ENCODE results near the gene PPA2.
"Not testable (repeated sequence)": the region's sequence is repeated elsewhere in the genome, so short reads cannot be mapped to it uniquely, and the experiment has no call there.

The PPA2 gene

GRCh38 chr4:105473324-105474098, at the start of gene PPA2:
Gene PPA2, minus strand, starts transcription at chr4:105474062. Its CDS starts 12 bp downstream, at chr4:105474050.
- peak; percentile 76 for DNase-seq

GRCh38 chr4:105520819-105521790, 47.2 kb upstream of the PPA2 start:
- no peak for DNase-seq

GRCh38 chr4:105510245-105510644, 36.4 kb upstream of the PPA2 start:
- DNase-seq = no peak

GRCh38 chr4:105509714-105510113, 35.9 kb upstream of the PPA2 start:
- DNase-seq = no peak

GRCh38 chr4:105509291-105509690, 35.4 kb upstream of the PPA2 start:
- no peak for DNase-seq

- no peak for DNase-seq
Measured at GRCh38 chr4:105504744-105505143, 30.9 kb upstream of the PPA2 start.

- no peak for DNase-seq
Measured at GRCh38 chr4:105503484-105503883, 29.6 kb upstream of the PPA2 start.

- DNase-seq = no peak
Measured at GRCh38 chr4:105496899-105497298, 23.0 kb upstream of the PPA2 start.

GRCh38 chr4:105495667-105496066, 21.8 kb upstream of the PPA2 start:
- no peak for DNase-seq

GRCh38 chr4:105490523-105490922, 16.7 kb upstream of the PPA2 start:
- no peak for DNase-seq

GRCh38 chr4:105483840-105484239, 10.0 kb upstream of the PPA2 start:
- DNase-seq = no peak

- DNase-seq = peak; percentile 87
Measured at GRCh38 chr4:105474099-105474518, 247 bp upstream of the PPA2 start.

GRCh38 chr4:105472871-105473323, 965 bp downstream of the PPA2 start:
- DNase-seq = no peak

GRCh38 chr4:105471566-105472176, 2.2 kb downstream of the PPA2 start:
- DNase-seq = peak; percentile 75

GRCh38 chr4:105470766-105471165, 3.1 kb downstream of the PPA2 start:
- DNase-seq = no peak

GRCh38 chr4:105469736-105470135, 4.1 kb downstream of the PPA2 start:
- no peak for DNase-seq

GRCh38 chr4:105466580-105466979, 7.3 kb downstream of the PPA2 start:
- DNase-seq = no peak

- not testable (repeated sequence) for DNase-seq
Measured at GRCh38 chr4:105464563-105464962, 9.3 kb downstream of the PPA2 start.

GRCh38 chr4:105462576-105462975, 11.3 kb downstream of the PPA2 start:
- DNase-seq = no peak

- DNase-seq = no peak
Measured at GRCh38 chr4:105461621-105462382, 12.1 kb downstream of the PPA2 start.

- no peak for DNase-seq
Measured at GRCh38 chr4:105461221-105461620, 12.6 kb downstream of the PPA2 start.

- no peak for DNase-seq
Measured at GRCh38 chr4:105460306-105460705, 13.6 kb downstream of the PPA2 start.

Measured in CD4-positive, alpha-beta T cell treated with Interleukin-17A for 4 hours (primary cell).